Activated T-helper 2 cell treated with anti-CD3 and anti-CD28 coated beads, Interferon-gamma antibody, Interleukin-2, Interleukin-4, amounts not matched to agents 10 μg/mL and 5 μg/mL and 100 μg/mL, durations not matched to agents 14 hours and 24 hours and 36 hours (primary cell): ENCODE data around the gene SFMBT1. TPM values are rescaled to one million over a fixed set of nuclear protein-coding genes. Genes with fewer than 3 reads are reported as not detected.

Source experiments
- DNase-seq: peaks from one replicate; pipeline ENCODE4 v3.0.0; 2021; ENCODE audit warnings: low spot score
- H3K27ac Mint-ChIP-seq: one replicate; pipeline ENCODE4 v1.8.0; 2021; ENCODE audit warnings: mixed read lengths
- H3K27me3 Mint-ChIP-seq: one replicate; pipeline ENCODE4 v1.8.0; 2021; ENCODE audit warnings: low read depth, mixed read lengths
- H3K36me3 Mint-ChIP-seq: one replicate; pipeline ENCODE4 v1.8.0; 2021; ENCODE audit warnings: low read depth, mixed read lengths
- H3K4me1 Mint-ChIP-seq: one replicate; pipeline ENCODE4 v1.8.0; 2021; ENCODE audit warnings: low read depth, mixed read lengths
- H3K4me3 Mint-ChIP-seq: one replicate; pipeline ENCODE4 v1.8.0; 2021; ENCODE audit warnings: low read depth, mild to moderate bottlenecking, moderate library complexity, mixed read lengths
- H3K9me3 Mint-ChIP-seq: one replicate; pipeline ENCODE4 v1.8.0; 2021; ENCODE audit warnings: mixed read lengths
- intact Hi-C: fragments of 100-400 bp; cut with micrococcal nuclease; formaldehyde crosslinking; loops from one replicate; pipeline ENCODE4 v1.15.1; 2023
- total RNA-seq: library from RNA; stranded (reverse); gene quantifications from 2 replicates; pipeline ENCODE4 v1.2.3, GENCODE V29; 2022

SFMBT1 gene
- total RNA-seq, 1 donor from 2014 or later, result 23.4 TPM

DNA sequence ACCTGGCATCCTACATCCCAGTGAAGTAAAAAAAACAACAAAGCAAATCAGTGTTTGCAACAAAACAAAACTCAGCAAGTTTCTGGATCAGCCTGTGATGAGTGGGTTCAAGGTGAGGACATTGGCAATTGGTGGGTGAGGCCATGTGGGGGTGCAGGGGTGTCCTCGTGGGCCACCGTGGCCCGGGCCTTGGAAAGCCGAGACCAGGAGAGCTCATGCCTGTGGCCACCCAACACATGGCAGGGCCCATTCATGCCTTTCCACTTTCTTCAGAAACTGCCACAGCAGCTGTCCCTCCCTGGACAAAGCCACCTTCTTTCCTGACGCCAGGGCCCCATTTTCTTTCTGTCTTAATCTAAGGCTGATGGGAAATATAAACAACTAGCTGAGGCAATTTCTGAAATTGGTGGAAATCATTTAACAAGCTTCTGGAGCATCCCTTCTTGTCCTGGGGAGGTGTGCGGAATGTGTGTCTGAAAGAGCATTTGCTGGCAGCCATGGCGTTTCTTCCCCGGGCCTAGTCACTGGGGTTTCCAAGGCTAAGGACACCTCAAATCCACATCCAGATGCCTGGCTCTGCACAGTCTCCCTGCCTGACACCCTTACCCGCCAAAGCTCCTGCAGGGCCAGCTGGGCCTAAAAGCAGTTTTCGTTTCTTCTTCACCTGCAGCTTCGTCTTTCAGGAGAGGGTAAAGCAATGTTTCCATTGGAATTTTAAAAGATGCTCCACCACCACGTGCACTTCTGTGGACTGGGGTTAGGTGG, 34.1 kb upstream of the SFMBT1 start:
- Mint-ChIP-seq H3K27ac (no peak overlapping the region), H3K36me3 (no peaks in the 10 kb centered on the region), H3K9me3 (no peaks in the 10 kb centered on the region), H3K4me1 (no peaks in the 10 kb centered on the region), H3K27me3 (no peaks in the 10 kb centered on the region), H3K4me3 (no peak overlapping the region)
- intact Hi-C loops, result no loop called here
- no peak for DNase-seq

DNA sequence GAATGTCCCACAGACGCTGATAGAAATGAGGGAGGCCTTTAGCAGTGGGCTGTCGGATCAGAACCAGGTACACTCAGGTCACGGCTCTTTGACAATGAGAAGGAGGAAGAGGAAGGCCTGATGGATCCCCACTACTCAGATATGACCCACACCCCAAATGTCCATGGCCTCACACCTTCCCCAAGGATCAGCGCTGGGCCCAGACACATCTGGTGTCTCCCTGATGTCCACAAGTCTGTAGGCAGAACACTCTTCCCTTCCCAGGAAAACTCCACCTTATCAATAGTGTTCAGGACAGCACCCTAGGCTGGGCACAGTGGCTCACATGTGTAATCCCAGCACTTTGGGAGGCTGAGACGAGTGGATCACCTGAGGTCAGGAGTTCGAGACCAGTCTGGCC, 33.3 kb upstream of the SFMBT1 start:
- no peaks in the 10 kb centered on the region for H3K27me3 Mint-ChIP-seq
- H3K27ac Mint-ChIP-seq, result no peak overlapping the region
- H3K4me1 Mint-ChIP-seq, result no peaks in the 10 kb centered on the region
- intact Hi-C loops, result no loop called here
- H3K4me3 Mint-ChIP-seq, result no peak overlapping the region
- no peak for DNase-seq
- H3K9me3 Mint-ChIP-seq, result no peaks in the 10 kb centered on the region
- no peaks in the 10 kb centered on the region for H3K36me3 Mint-ChIP-seq

DNA sequence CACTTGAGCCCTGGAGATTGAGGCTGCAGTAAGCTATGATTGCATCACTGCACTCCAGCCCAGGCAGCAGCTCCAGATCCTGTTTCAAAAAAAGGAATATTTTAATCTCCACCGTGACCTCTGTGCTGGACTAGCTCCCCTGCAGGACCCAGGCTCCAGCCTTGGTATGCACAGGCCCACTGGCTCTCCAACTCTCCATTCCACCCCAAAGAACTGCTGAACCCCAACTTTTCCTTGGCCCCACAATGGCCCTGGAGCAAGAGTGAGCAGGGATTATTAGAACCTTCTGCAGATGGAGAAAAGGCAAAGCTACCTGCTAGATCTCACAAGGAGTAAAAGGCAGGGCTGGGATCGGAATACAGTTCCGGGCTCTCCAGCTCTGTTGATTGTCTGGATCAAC, 32.8 kb upstream of the SFMBT1 start:
- H3K27me3 Mint-ChIP-seq, result no peaks in the 10 kb centered on the region
- H3K27ac Mint-ChIP-seq, result no peak overlapping the region
- intact Hi-C loops, result no loop called here
- H3K9me3 Mint-ChIP-seq, result no peaks in the 10 kb centered on the region
- H3K4me1 Mint-ChIP-seq, result no peaks in the 10 kb centered on the region
- DNase-seq, result no peak
- H3K4me3 Mint-ChIP-seq, result no peak overlapping the region
- H3K36me3 Mint-ChIP-seq, result no peaks in the 10 kb centered on the region

DNA sequence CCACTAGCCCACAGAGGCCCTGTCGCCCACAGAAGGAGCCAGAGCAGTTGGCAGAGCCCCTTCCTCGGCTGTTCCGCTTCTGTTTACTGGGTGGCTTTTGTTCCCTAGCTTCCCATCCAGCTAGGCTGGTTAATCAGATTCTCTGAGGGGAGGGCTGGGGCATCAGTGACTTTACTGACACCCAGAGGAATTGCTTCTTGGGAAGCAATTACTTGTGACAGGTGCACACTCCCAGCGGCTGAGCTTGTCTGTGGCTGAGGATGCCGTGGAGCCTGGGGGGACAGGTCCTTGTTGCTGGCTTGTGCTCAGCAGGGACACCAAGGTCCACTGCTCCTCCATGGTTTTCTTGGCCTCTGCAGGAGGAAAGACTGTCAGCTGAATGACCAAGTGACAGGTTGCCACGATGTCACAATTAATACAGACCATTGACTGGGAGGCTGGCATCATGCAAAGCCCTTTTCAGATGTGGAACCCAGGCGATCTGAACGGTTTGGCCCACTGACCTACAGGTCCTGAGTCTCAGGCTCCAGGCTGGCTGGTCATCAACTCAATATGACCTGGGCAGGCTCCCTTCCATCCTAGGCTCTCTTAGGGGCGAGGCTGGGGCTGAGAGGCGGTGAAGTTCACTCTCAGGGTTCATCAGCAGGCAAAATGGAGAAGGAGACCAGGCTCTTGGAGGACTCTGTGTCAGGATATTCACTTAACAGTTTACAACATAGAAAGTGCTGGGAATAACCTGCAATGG, 31.8 kb upstream of the SFMBT1 start:
- Mint-ChIP-seq H3K27me3 (no peaks in the 10 kb centered on the region), H3K27ac (no peak overlapping the region), H3K36me3 (no peaks in the 10 kb centered on the region), H3K4me3 (no peak overlapping the region), H3K4me1 (peaks cover 8% of the 10 kb centered on the region), H3K9me3 (no peaks in the 10 kb centered on the region)
- intact Hi-C loops, result no loop called here
- DNase-seq, result no peak

DNA sequence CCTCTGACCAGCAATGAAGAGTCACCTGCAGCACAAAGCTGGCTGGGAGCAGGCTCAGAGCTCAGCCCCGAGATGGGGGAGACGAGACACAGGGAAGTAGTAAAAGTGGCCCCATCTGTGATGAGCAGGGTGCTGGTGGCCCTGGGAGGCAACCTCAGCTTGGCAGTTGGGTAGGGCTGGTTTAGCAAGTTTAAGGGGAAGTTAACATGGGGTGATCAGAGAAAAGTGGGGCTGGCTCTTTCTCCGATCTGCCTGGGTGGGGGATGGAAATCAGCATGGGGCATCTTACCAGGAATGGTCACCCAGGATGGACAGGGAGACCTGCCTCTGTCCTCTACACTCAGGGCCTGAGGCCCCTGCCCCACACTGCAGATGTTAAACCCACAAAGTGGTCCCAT, 29.9 kb upstream of the SFMBT1 start:
- Mint-ChIP-seq H3K9me3 (no peaks in the 10 kb centered on the region), H3K27me3 (no peaks in the 10 kb centered on the region), H3K27ac (no peak overlapping the region), H3K4me3 (no peak overlapping the region), H3K36me3 (no peaks in the 10 kb centered on the region), H3K4me1 (peaks cover 13% of the 10 kb centered on the region)
- intact Hi-C loops, result no loop called here
- DNase-seq, result no peak

DNA sequence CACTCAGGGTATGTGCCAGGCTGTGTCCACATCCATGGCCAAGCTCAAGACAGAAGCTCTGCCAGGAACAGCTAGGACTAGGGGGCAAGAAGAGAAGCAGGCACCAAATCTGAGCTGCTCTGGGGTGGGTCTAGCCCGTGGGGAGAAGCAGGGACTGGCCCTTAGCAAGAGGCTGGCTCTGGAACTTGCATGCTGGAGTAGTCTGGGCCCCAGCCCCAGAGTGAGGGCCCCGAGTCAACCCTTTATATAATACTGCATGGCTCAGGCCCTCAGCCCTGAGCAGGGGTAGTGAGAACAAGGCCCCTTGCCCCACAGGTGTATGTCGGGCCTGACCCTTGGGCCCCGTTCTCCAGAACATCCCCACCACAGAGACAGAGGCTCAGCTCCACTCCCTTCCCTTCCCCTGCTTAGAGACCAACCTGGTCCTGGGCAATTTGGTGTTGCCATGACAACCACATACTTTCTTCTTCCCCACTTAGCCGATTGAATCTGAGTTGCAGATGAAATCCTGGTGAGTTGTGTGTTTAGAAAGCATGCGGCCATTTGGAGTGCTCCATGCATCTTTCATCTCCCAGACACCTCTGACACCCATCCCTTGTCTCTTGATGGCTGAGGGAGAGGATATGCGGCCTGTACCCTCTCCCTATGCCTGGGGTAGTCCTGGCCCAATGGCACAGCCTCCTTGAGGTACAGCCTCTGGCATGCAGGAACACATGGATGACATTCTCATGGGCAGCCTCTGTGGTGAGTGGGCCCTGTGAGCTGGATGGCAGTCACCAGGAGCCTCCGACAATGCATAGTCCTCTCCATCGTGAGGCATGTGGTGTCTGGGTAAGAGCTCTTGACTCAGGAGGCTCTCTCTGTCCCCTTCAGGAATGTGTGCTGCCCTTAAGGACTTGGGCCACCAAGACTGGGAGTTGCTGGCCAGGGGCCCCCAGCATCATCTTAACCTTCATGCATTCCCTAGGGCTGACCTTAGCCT, 29.2 kb upstream of the SFMBT1 start:
- DNase-seq, result no peak
- Mint-ChIP-seq H3K9me3 (no peaks in the 10 kb centered on the region), H3K27ac (peak overlapping the region; percentile 53), H3K27me3 (no peaks in the 10 kb centered on the region), H3K36me3 (no peaks in the 10 kb centered on the region), H3K4me1 (peaks cover 13% of the 10 kb centered on the region), H3K4me3 (no peak overlapping the region)
- intact Hi-C loops, result no loop called here

DNA sequence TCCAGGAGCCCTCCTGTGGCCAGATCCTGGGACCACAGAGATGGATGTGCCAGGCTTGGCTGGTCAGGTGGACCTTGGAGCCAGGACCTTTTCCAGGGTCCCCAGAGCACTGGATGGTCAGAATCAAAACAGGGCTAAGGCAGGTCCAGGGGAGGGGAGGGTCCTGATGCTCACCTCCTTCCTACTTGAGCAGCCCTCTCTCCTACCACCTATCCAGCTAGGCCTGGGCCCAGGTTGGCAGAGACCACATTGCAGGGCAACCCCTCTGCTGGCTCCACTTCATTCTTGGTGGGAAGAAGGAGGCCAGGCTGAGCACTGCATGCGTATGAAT, 28.5 kb upstream of the SFMBT1 start:
- DNase-seq, result no peak
- Mint-ChIP-seq H3K4me1 (peaks cover 13% of the 10 kb centered on the region), H3K9me3 (no peaks in the 10 kb centered on the region), H3K27ac (peak overlapping the region; percentile 25), H3K27me3 (no peaks in the 10 kb centered on the region), H3K36me3 (no peaks in the 10 kb centered on the region), H3K4me3 (peak overlapping the region; percentile 26)
- intact Hi-C loops, result no loop called here

DNA sequence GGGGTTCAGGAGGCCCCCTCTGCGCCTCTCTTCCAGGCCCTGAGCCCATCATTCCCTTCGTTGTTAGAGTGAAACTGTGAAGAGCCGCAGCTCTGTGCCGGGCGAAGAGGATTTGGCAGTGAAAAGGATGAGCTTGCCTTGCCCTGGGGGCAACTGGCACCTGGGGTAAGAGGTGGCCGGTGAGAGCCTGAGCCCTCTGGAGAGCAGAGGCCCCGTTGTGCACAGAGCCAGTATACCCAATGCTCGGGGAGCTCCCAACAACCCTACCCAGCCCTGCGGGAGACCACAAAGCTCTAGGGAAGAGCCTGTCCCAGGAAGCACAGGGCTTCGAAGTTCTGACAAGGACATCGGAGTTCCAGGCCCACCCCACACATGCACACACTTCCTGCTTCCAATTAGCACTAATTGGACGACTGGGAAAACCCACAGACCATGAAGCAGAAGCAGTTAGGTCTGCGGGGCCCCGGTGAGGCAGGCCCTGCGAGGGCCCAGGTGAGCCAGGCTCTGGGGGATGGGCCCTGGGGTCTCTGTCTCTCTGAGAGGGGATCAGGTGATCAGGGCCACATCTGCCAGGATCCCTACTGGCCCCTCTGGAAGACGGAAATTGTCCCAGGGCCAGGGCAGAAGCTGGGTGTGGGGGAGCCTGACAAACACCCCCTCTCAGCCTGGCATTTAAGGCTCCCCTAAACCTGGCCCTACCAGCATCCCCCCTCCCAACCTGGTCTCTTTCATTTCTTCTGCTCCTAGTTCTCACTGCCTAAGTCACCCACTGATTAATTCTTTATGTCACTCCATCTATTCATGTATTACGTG, 27.9 kb upstream of the SFMBT1 start:
- H3K36me3 Mint-ChIP-seq, result no peaks in the 10 kb centered on the region
- H3K4me1 Mint-ChIP-seq, result peaks cover 13% of the 10 kb centered on the region
- H3K27me3 Mint-ChIP-seq, result no peaks in the 10 kb centered on the region
- H3K4me3 Mint-ChIP-seq, result peak overlapping the region; percentile 90
- intact Hi-C loops, result loop anchor here (1.0 to 2.0 kb wide), 3 partner anchors 29 to 222 kb away; no protein-coding TSS in a partner anchor
- DNase-seq, result no peak
- H3K27ac Mint-ChIP-seq, result peak overlapping the region; percentile 91
- H3K9me3 Mint-ChIP-seq, result no peaks in the 10 kb centered on the region

DNA sequence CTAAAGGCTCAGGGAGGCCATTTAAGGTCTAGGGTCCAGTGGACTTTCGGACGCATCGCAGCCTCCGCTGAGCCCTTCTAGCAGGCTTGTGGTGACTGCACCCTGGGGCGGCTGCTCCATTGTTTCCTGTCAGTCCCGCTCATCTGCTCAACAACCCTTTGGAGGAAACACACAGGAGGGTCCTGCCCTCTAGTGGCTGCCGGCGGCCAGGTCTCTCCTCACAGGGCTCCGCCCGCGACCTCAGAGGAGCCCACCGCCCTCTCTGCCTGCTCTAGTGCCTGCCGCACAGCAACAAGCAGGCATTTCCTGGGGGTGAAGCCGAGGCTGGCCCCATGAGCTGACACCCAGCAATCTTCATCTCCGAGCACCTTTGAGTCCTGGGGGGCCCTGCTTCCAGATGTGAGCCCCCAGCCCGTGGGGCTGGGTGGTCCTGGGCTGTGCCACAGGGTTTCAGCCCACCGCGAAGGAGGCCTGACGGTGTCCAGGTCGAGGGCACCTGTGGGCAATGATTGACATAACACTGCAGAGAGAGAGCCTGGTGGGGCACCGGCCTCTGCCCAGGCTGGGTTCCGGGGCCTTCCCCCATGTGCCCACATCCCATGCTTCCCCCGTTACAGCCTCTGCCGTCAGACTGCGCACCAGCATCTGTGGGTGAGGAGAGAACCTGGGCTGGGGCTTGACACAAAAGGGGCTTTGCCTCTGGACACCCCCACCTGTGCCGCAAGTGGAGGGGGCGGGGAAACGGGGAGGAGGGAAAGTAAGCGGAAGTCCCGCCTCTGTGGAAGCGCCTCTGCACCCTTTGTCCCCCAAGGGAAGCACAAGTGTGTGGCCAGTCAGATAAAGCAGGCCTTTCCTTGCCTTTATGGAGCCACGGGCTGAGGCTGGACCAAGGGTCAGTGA, 27.0 kb upstream of the SFMBT1 start:
- Mint-ChIP-seq H3K4me3 (peak overlapping the region; percentile 90), H3K27ac (peak overlapping the region; percentile 91), H3K9me3 (no peaks in the 10 kb centered on the region), H3K36me3 (no peaks in the 10 kb centered on the region), H3K4me1 (peaks cover 13% of the 10 kb centered on the region), H3K27me3 (no peaks in the 10 kb centered on the region)
- intact Hi-C loops, result loop anchor here (1.0 to 2.0 kb wide), 4 partner anchors 29 to 331 kb away; no protein-coding TSS in a partner anchor
- peak; percentile 85 for DNase-seq

DNA sequence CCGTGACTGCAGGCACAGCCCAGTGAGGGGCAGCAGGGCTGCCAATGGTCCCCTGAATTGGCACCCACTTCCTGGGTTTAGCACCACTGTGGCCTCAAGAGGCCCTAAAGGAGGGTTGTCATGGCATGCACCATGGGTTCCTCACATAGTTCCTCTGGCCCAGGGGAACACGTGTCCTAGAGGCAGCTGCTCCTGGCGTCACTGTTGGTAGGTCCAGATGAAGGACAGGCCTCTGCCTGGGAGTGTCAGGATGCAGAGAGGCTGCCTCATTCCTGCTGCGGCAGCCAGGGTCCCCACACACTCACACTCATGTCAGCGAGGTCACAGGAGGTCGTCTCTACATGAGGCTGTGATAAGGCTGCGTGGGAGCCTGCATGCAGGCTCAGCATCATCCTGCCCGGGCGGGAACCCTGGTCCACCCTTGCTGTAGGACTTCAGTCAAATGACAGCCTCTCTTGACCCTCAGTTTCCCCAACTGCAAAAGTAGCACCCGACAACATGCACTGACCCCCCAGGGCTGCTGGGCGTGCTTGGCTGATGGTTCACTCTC, 26.1 kb upstream of the SFMBT1 start:
- no peaks in the 10 kb centered on the region for H3K9me3 Mint-ChIP-seq
- H3K4me1 Mint-ChIP-seq, result peaks cover 13% of the 10 kb centered on the region
- H3K27me3 Mint-ChIP-seq, result no peaks in the 10 kb centered on the region
- H3K4me3 Mint-ChIP-seq, result peak overlapping the region; percentile 90
- H3K36me3 Mint-ChIP-seq, result no peaks in the 10 kb centered on the region
- no peak for DNase-seq
- H3K27ac Mint-ChIP-seq, result peak overlapping the region; percentile 91
- intact Hi-C loops, result loop anchor here (1.0 to 2.0 kb wide), 2 partner anchors 137 to 330 kb away; no protein-coding TSS in a partner anchor

DNA sequence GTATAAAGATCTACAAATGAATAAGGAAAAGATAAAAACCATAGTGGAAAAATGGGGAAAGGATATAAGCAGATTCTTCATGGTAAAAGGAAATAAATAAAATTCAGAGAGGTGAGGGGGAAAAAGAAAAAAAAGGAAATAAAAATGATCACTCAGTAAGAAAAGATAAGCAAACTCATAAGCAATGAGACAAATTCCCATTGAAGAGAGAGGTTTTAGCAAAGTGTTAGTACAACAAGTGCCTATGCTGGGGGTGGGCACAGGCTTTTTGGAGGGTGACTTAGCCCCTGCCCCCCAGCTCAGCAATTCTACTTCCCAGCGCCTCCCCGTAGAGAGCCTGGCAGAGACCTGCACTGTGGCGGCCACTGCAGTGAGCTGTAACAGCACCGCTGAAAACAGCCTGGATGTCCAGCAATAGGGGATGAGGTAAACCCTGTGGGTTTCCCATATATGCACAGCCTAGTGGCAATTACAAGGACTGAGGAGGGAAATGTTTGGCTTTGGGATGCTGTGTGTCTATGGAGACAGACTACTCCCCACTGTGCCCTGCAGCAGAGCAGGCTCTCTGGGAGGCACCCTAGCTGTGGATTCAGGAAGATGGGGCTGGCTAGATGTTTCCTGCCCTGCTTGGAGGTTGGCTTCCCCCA, 23.7 kb upstream of the SFMBT1 start:
- H3K4me1 Mint-ChIP-seq, result peaks cover 13% of the 10 kb centered on the region
- no peaks in the 10 kb centered on the region for H3K9me3 Mint-ChIP-seq
- H3K4me3 Mint-ChIP-seq, result no peak overlapping the region
- intact Hi-C loops, result no loop called here
- DNase-seq, result no peak
- H3K27me3 Mint-ChIP-seq, result peaks cover 6% of the 10 kb centered on the region
- no peak overlapping the region for H3K27ac Mint-ChIP-seq
- no peaks in the 10 kb centered on the region for H3K36me3 Mint-ChIP-seq
